A549 treated with RU486 at 1 μM for 4 hours (cell line): ENCODE results near the gene MPP3. TPM values are rescaled to one million over a fixed set of nuclear protein-coding genes. Genes with fewer than 3 reads are reported as not detected.

ENCODE experiments used
- total RNA-seq: library from RNA; stranded (reverse); fragments of 200-300 nt; extraction: Qiagen RNA extraction; gene quantifications from 5 replicates; pipeline ENCODE4 v1.2.3, GENCODE V29; 2022; ENCODE audit warnings: low read depth

MPP3 gene
- total RNA-seq, result 14.0 to 18.4 TPM (median 17.4 TPM) in 5 replicates

GRCh38 chr17:43832976-43833829 is at the start of gene MPP3:
Gene MPP3 (minus strand): TSS chr17:43833146. CDS start chr17:43831906, 1,240 bp downstream.

GRCh38 chr17:43846963-43847371 is 14.0 kb upstream of the MPP3 start, which contains the start of gene CD300LG:
Gene CD300LG (plus strand): TSS chr17:43847176. CDS start chr17:43847217, 41 bp downstream.

GRCh38 chr17:43780135-43780534 is 52.8 kb downstream of the MPP3 start, which contains the start of gene CFAP97D1:
Gene CFAP97D1 (plus strand): TSS chr17:43780435. CDS start chr17:43780463, 28 bp downstream.

GRCh38 chr17:43778337-43779144 is 54.4 kb downstream of the MPP3 start, which contains the start of gene DUSP3:
Gene DUSP3 (minus strand): TSS chr17:43778977. CDS start chr17:43778924, 53 bp downstream.

GRCh38 chr17:43758497-43759174 is 74.3 kb downstream of the MPP3 start, which contains the start of gene SOST:
Gene SOST (minus strand): TSS chr17:43758791. CDS start chr17:43758741, 50 bp downstream.

Other genes starting within 250 kb of the MPP3 start
- not detected in 5 replicates for gene MEOX1, start 171.2 kb downstream of the MPP3 start, total RNA-seq
- not detected in 5 replicates for gene SOST, start 74.4 kb downstream of the MPP3 start, total RNA-seq
- 57.5 to 61.7 TPM (median 61.0 TPM) in 5 replicates for gene DUSP3, start 54.2 kb downstream of the MPP3 start, total RNA-seq
- 0.06 to 0.07 TPM in 2 of 5 replicates, not detected in the others for gene CFAP97D1, start 52.7 kb downstream of the MPP3 start, total RNA-seq
- not detected in 5 replicates for gene CD300LG, start 14.0 kb upstream of the MPP3 start, total RNA-seq
- 1.4 to 2.0 TPM (median 1.7 TPM) in 5 replicates for gene MPP2, start 74.4 kb upstream of the MPP3 start, total RNA-seq
- 0.28 TPM in 1 of 5 replicates, not detected in the others for gene PPY, start 109.3 kb upstream of the MPP3 start, total RNA-seq
- 0.17 TPM in 1 of 5 replicates, not detected in the others for gene PYY, start 120.8 kb upstream of the MPP3 start, total RNA-seq
- 0.72 to 1.3 TPM (median 1.1 TPM) in 5 replicates for gene NAGS, start 171.5 kb upstream of the MPP3 start, total RNA-seq
- gene TMEM101, start 181.8 kb upstream of the MPP3 start, total RNA-seq, result 24.8 to 33.0 TPM (median 30.9 TPM) in 5 replicates
- 51.2 to 56.2 TPM (median 53.9 TPM) in 5 replicates for gene LSM12, start 233.5 kb upstream of the MPP3 start, total RNA-seq
- 118 to 181 TPM (median 163 TPM) in 5 replicates for gene G6PC3, start 237.6 kb upstream of the MPP3 start, total RNA-seq